Measurements from ENCODE around the gene CHN2.

Gene CHN2

GRCh38 chr7:29486191-29486700 lies 291.7 kb downstream of the CHN2 start:
- DNase-seq = no peak
- no peaks in the 10 kb centered on the region for H3K9me3 ChIP-seq
- H3K27ac ChIP-seq = no peak overlapping the region
- no peaks in the 10 kb centered on the region for H3K36me3 ChIP-seq
- no peaks in the 10 kb centered on the region for H3K27me3 ChIP-seq
- intact Hi-C loops (cut with DNase I; ENCODE audit: low total_unique reads) = no loop called here
- peaks cover 0 to 19% (median 4%) of the 10 kb centered on the region in 4 donors for H3K4me1 ChIP-seq
- H3K4me3 ChIP-seq = no peak overlapping the region
- no peak for TF ChIP-seq CTCF (IDR thresholded peaks at IDR 0.05)

GRCh38 chr7:29487424-29487823 lies 292.8 kb downstream of the CHN2 start:
- H3K9me3 ChIP-seq = no peaks in the 10 kb centered on the region
- H3K27ac ChIP-seq = peak overlapping the region; percentile 1 to 21
- intact Hi-C loops (cut with DNase I; ENCODE audit: low total_unique reads) = no loop called here
- no peaks in the 10 kb centered on the region for H3K27me3 ChIP-seq
- no peaks in the 10 kb centered on the region for H3K36me3 ChIP-seq
- no peak overlapping the region for H3K4me3 ChIP-seq
- DNase-seq = no peak
- peaks cover 0 to 18% (median 4%) of the 10 kb centered on the region in 4 donors for H3K4me1 ChIP-seq
- TF ChIP-seq CTCF (IDR thresholded peaks at IDR 0.05) = no peak

GRCh38 chr7:29488203-29488970 lies 293.8 kb downstream of the CHN2 start:
- Histone ChIP-seq H3K9me3 (no peaks in the 10 kb centered on the region), H3K4me3 (peak overlapping the region in 1 of 2 donors; percentile 24), H3K36me3 (no peaks in the 10 kb centered on the region), H3K27ac (peak overlapping the region; percentile 55 to 57), H3K27me3 (no peaks in the 10 kb centered on the region), H3K4me1 (peaks cover 0 to 18% (median 4%) of the 10 kb centered on the region in 4 donors)
- no peak for DNase-seq
- no peak for TF ChIP-seq CTCF (IDR thresholded peaks at IDR 0.05)
- intact Hi-C loops (cut with DNase I; ENCODE audit: low total_unique reads) = no loop called here

- Histone ChIP-seq H3K4me3 (peak overlapping the region; percentile 4 to 24), H3K27ac (peak overlapping the region; percentile 55 to 57), H3K4me1 (peaks cover 0 to 21% (median 4%) of the 10 kb centered on the region in 4 donors), H3K9me3 (no peaks in the 10 kb centered on the region), H3K27me3 (no peaks in the 10 kb centered on the region), H3K36me3 (no peaks in the 10 kb centered on the region)
- no peak for DNase-seq
- intact Hi-C loops (cut with DNase I; ENCODE audit: low total_unique reads) = no loop called here
- TF ChIP-seq CTCF (IDR thresholded peaks at IDR 0.05) = no peak
Observed at GRCh38 chr7:29488977-29489376, 294.4 kb downstream of the CHN2 start.

GRCh38 chr7:29490094-29490607 lies 295.6 kb downstream of the CHN2 start:
- H3K27me3 ChIP-seq = no peaks in the 10 kb centered on the region
- H3K27ac ChIP-seq = peak overlapping the region in 1 of 2 donors; percentile 57
- no peak for DNase-seq
- peaks cover 0 to 26% (median 4%) of the 10 kb centered on the region in 4 donors for H3K4me1 ChIP-seq
- H3K36me3 ChIP-seq = no peaks in the 10 kb centered on the region
- no peak for TF ChIP-seq CTCF (IDR thresholded peaks at IDR 0.05)
- intact Hi-C loops (cut with DNase I; ENCODE audit: low total_unique reads) = no loop called here
- no peak overlapping the region for H3K4me3 ChIP-seq
- no peaks in the 10 kb centered on the region for H3K9me3 ChIP-seq

Data from tibial artery (tissue), 4 donors.